ENCODE measurements around the gene KCNQ1OT1.

KCNQ1OT1 gene

DNA sequence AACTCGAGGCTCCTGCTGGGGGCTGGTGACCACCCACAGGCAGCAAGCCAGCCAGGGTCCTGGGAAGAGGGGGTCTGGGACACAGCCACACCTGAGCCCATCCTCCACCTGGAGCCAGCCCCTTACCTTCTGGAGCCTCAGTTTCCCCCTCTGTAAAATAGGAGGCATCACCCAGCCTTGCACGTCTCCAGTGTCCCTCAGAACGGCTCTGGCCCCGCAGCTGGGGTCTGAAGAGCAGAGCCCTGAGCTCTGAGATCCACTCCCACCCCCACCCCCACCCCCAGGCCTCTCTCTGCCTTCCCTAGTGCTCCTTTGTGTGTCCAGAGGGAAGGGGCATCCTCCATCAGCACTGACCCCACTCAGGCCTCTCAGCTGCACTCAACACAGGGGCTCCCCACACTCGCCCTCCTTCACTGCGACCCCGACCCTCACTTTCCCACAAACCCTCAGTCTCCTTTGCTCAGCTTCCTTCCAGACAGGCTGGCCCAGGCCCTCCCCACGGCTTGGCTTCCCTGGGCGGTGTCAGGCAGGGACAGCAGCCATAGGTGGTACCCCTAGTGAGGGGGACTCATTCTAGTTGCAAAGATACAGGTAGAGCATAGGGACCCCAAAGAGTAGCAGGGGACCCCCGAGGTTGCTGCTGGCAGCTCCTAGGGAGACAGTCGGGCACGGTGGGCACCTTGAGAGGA, 33.3 kb upstream of the KCNQ1OT1 start:
- in situ Hi-C loops (cut with HindIII; ENCODE audit: low pct_unique_long_range_greater_than_20kb, low sequenced_read_pairs) = no loop called here
- no peak for TF ChIP-seq JUND (IDR thresholded peaks at IDR 0.05; ENCODE audit: low read depth)

DNA sequence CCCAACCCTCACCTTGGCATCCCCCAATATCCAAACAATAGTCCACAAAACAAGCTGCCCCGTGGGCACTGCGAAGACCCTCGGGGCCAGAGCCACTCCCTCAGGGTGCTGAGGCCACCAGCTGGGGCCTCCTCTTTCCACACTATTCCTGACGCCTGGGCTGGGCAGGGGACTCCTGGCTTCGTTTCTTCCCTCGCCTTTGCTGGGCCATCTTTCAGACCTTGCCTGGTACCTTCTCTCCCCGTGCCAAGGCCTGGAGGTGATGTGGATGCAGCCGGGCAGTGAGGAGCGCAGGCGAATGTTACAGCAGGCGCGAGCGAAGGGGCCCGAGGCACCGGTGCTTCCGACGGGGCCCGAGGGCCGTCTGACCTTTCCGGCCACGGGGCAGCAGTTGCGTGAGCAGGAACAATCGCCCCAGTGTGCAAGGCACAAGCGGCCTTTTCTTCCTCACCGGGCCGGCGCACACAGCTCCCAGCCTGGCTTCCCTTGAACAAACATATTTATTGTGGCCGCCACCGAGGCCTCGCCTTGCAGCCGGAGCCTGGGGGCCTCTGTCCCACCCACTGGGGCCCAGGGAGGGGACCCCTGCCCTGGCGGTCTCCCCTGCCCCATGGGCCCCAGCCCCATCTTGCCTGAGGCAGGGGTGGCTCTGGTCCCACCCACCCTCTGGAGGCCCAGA, 32.6 kb upstream of the KCNQ1OT1 start:
- TF ChIP-seq JUND (IDR thresholded peaks at IDR 0.05; ENCODE audit: low read depth) = no peak
- no peak for DNase-seq (ENCODE audit: low read depth in 1 of 2, low spot score in 1 of 2)
- in situ Hi-C loops (cut with HindIII; ENCODE audit: low pct_unique_long_range_greater_than_20kb, low sequenced_read_pairs) = no loop called here

More for the DNA sequence above, 33.3 kb upstream of the KCNQ1OT1 start:
- no peak for DNase-seq (ENCODE audit: low read depth in 1 of 2, low spot score in 1 of 2)

DNA sequence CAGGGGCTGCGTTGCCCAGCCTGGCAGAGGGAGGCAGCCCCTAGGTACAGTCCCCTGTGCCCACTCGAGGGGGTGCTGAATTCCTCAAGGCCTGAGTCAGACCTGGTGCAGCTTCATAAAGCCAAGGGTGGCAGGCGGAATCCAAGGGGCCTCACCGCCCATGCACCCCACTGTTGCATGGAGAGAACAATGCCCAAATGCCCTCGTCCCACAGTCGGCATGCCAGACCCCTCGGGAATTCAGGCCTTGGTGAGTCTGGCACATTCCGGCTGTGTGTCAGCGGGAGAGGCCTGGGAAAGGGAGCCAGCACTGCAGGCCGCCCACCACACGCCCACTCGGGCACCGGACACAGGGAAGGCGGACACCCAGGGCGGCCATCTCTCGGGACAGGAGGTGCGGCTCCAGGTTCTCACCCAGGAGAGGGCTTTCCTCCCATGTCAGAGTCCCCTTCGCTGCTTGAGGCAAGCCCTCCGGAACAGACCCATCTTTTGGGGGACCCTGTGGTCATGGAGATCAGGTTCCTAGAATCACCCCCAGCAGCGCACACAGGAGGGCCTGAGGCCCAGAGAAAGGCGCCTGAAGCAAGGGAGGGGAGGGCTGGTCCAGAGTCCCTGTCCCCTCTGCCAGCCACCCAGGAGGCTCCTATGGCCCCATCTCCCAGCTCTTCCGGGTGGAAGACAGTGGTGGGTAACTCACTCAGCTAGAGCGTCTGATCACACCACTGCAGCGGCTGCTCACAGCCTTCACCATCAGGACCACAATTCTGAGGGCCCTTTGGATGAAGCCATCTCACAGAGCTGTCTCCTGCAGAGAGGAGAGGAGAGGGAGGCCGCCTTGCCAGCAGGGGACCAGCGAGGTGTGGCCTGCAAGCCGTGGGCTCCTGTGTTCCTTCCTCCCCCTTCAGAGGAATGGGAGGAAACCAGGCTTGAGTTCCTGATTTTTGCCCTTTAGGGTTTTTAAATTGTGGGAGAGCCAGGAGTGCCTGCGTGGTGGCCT, 31.6 kb upstream of the KCNQ1OT1 start:
- no peak for DNase-seq (ENCODE audit: low read depth in 1 of 2, low spot score in 1 of 2)
- TF ChIP-seq JUND (IDR thresholded peaks at IDR 0.05; ENCODE audit: low read depth) = no peak
- in situ Hi-C loops (cut with HindIII; ENCODE audit: low pct_unique_long_range_greater_than_20kb, low sequenced_read_pairs) = no loop called here

DNA sequence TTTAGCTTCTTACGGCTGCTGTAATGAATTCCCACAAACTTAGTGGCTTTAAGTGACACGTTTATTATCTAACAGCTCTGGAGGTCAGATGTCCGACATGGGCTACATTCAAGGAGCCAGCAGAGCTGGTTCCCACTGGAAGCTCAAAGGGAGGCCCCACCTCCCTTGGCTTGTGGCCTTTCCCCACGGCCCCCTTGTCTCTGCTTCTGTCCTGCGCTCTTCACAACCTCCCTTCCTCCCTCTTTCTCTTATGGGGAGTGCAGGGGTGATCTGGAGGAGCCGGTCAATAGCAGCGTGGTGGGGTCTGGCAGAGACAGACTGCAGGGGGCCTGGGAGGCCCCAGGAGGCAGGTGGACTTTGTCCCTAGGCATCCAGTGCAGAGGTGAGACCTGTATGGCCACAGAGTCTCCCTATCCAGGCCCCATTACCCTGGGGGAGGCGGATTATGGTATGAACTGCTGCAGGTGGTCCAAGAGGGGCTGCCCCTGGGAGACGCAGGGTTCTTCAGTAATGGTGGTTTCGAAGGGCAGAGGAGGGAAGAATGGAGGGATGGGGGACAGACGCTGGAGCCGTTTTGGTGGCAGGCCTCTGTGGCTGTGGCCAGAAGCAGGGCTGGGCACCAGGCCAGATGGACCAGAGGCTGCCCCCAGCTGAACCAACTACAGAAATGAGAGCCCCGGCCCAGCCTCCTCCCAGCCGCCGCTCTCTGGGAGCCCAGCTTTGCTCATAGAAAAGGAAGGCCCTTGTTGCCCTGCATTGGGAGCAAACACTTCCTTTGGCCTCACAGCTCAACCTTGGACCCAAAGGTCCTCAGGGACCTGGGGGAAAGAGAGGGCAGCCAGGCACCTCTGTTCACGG, 30.7 kb upstream of the KCNQ1OT1 start:
- DNase-seq (ENCODE audit: low read depth in 1 of 2, low spot score in 1 of 2) = no peak
- no peak for TF ChIP-seq JUND (IDR thresholded peaks at IDR 0.05; ENCODE audit: low read depth)
- in situ Hi-C loops (cut with HindIII; ENCODE audit: low pct_unique_long_range_greater_than_20kb, low sequenced_read_pairs) = no loop called here

DNA sequence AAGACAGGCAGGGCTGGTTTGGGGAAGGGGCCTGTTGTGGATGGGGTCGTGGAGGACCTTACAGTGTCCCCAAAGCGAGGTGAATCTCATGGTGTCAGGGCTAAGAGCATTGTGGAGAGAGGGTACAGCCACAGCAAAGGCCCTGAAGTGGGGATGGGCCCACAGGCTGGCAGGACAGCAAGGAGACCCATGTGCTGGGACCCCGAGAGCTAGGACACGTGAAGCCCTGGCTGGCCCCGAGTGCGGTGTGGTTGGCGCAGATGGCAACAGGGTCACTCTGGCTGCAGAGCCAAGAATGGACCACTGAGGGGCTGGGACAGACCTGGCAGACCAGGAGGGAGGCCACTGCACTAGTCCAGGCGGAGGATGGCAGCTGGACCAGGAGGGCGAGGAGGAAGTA, 30.0 kb upstream of the KCNQ1OT1 start:
- in situ Hi-C loops (cut with HindIII; ENCODE audit: low pct_unique_long_range_greater_than_20kb, low sequenced_read_pairs) = no loop called here
- no peak for DNase-seq (ENCODE audit: low read depth in 1 of 2, low spot score in 1 of 2)
- TF ChIP-seq JUND (IDR thresholded peaks at IDR 0.05; ENCODE audit: low read depth) = no peak

DNA sequence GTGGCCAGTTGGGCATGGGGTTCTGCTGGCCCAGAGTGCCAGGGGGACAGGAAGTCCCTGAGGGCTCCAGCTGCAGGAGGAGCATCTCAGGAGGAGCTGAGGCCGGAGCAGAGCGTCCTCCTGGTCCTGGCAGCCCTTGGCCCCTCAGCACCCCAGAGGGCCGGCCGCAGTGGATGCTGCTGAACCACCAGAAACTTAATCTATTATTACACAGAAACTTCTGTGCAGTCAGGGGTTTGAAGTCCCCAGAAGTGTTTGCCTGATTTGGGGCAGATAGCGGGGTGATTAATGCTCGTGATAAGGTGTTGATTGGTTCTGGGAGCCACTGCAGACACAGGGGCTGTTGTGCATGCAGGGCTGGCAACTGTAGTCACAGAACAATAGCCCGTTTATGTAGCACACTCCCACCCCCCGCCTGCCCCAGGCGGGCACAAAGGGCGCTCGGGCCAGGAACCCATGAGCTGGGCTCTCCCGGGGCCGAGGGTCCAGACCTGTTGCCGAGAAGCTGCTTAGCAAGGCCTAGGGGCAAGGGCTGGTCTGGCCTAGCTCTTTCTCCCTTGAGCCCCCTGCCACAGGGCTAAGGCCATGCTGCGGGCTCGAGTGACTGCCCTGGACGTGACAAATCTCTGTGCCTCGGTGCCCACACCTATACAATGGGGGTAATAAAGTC, 29.0 kb upstream of the KCNQ1OT1 start:
- in situ Hi-C loops (cut with HindIII; ENCODE audit: low pct_unique_long_range_greater_than_20kb, low sequenced_read_pairs) = no loop called here
- no peak for DNase-seq (ENCODE audit: low read depth in 1 of 2, low spot score in 1 of 2)
- no peak for TF ChIP-seq JUND (IDR thresholded peaks at IDR 0.05; ENCODE audit: low read depth)

DNA sequence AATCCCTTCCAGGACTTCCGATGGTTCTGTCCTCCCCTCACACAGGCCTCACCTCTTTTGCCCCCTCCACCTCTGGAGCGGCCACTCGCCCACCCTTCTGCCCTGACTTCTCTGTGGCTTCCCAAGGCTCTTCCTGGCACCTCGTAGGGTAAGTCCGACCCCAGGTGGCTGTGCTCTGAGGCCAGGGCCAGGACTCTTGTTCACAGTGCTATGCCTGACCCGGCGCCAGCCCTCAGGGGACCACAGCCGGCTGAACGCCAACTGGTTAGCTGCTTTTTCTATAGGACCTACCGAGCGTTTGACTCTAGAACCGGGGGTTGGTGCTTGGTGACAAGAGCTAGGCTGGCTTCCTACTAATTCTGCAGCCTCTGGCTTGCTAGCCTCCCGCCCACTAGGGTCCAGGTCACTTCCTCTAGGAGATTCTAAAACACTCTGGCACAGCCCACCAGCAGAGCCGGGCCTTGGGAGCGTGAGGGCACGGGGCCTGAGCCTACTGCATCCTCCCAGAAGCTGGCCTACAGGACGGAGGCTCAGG, 28.4 kb upstream of the KCNQ1OT1 start:
- no peak for TF ChIP-seq JUND (IDR thresholded peaks at IDR 0.05; ENCODE audit: low read depth)
- in situ Hi-C loops (cut with HindIII; ENCODE audit: low pct_unique_long_range_greater_than_20kb, low sequenced_read_pairs) = no loop called here

DNA sequence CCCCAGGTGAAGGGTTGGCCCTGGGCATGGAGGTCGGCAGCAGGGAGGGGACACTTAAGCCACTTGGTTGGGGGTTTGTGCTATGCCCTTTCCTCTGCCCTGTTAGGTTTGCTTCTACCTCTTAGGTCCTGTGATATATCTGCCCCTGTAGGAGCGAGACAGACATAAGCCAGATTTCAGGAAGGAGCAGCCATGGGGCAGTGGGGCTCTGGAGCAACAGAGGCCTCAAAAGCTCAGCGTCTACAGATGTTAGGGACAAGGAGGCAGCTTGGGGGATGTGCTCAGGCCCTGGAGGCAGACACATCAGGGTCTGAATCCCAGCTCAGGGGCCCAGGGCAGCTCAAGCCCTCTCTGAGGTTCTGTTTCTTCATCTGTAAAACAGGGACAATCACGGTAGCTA, 27.2 kb upstream of the KCNQ1OT1 start:
- in situ Hi-C loops (cut with HindIII; ENCODE audit: low pct_unique_long_range_greater_than_20kb, low sequenced_read_pairs) = no loop called here
- TF ChIP-seq JUND (IDR thresholded peaks at IDR 0.05; ENCODE audit: low read depth) = no peak
- DNase-seq (ENCODE audit: low read depth in 1 of 2, low spot score in 1 of 2) = no peak

More for the DNA sequence above, 28.4 kb upstream of the KCNQ1OT1 start:
- DNase-seq (ENCODE audit: low read depth in 1 of 2, low spot score in 1 of 2) = no peak

DNA sequence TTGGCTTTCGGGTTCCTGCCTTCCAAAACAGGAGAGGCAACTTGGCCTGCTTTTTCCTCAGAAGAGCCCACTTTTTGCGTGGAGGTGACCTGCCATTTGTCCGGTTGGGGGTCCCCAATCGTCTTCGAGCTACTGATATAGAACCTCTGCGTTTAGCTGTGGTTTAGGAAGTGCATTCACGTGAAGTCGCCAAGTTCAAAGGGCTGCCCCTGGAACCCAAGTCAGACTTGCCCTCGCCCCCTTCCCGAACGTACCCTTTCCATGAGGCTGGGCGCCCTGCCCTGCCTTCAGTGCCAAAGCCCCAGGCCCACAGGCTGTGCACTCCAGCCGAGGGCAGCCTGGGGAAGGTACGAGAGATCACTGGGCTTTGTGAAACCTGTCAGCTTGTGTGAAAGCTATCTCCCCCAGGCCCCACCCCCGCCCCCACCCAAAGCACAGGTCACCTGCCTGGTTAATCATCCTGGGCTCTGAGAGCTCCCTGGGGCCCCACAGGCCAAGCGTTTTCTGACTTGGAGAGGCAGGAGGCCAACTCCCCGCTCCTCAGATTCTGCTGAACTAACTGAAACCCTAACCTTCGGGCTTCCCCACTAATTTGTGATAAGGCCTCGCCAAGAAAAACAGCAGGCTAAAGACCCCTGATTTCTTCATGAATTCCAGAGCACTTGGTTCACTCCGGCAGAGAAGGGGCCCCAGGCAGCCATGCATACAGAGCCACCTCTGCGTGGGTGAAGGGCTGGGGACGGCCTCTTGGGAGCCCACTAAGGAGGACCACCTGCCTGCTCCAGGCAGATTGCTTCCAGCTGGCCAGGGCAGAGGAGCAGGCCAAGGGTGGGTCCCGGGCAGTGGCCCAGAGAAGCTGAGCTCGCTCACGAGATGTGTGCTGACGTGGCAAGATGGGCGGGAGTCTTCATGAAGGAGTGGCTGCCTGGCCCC, 25.8 kb upstream of the KCNQ1OT1 start:
- no peak for DNase-seq (ENCODE audit: low read depth in 1 of 2, low spot score in 1 of 2)
- in situ Hi-C loops (cut with HindIII; ENCODE audit: low pct_unique_long_range_greater_than_20kb, low sequenced_read_pairs) = no loop called here
- no peak for TF ChIP-seq JUND (IDR thresholded peaks at IDR 0.05; ENCODE audit: low read depth)

DNA sequence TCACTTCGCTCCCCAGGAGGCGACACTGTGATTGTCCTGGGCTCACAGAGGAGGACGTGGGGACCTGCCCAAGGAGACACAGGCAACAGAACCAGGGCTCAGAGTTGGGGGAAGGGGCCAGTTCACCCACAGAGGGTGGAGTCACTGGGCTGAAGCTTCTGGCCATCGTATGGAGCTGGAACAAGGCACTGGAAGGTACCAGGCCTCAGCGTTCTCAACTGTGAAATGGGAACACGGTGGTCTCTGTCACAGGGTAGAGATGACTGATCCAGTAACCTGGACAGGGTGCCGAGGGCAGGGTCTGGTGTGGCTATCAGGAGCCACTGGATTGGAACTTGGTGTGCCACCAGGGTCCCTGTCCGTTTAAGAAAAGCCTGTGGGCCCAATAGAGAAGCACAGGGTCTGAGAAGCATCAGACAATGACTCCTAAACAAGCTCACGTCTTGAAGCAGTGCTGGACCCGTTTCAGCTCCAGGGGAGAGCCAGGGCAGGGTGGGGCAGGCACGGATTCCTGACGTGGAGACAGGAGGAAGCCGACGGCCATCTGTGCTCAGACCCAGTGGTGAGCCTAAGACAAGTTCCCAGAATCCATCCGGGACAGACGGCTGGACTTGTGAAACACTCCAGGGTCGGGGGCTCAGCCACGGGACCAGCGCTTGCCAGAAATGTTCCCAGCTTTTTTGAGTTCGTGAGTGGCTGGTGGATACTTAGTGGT, 25.0 kb upstream of the KCNQ1OT1 start:
- no peak for TF ChIP-seq JUND (IDR thresholded peaks at IDR 0.05; ENCODE audit: low read depth)
- no peak for DNase-seq (ENCODE audit: low read depth in 1 of 2, low spot score in 1 of 2)
- in situ Hi-C loops (cut with HindIII; ENCODE audit: low pct_unique_long_range_greater_than_20kb, low sequenced_read_pairs) = no loop called here
